Measurements from ENCODE around the gene COMMD6. TPM values are rescaled to one million over a fixed set of nuclear protein-coding genes. Genes with fewer than 3 reads are reported as not detected.

The COMMD6 gene
- total and polyA plus RNA-seq, 9 of the 15 experiments (the other 6 are each of a cell fraction or from before 2014, with no cell fraction given) = 32.6 to 116 (median 65.0) TPM

- Histone ChIP-seq H3K9ac (ENCODE audit: insufficient read depth in 1 of 2, low read depth in 2 of 2, low read length in 2 of 2) (no peak overlapping the region), H2AFZ (ENCODE audit: low read depth, low read length) (no peak overlapping the region), H3K9me3 (replicated peaks; ENCODE audit: control insufficient read depth, insufficient read depth, low read depth, low read length) (no peaks in the 10 kb centered on the region), H3K27ac (ENCODE audit: extremely low read depth, low read depth, low read length) (no peak overlapping the region), H4K20me1 (replicated peaks; ENCODE audit: control insufficient read depth, insufficient read depth, low read length) (no peaks in the 10 kb centered on the region), H3K79me2 (ENCODE audit: control insufficient read depth, insufficient read depth, low read length) (no peaks in the 10 kb centered on the region), H3K9me1 (ENCODE audit: control insufficient read depth, insufficient read depth, low read length) (no peaks in the 10 kb centered on the region), H3K4me2 (ENCODE audit: insufficient read depth, low read length) (no peak overlapping the region), H3K27me3 (ENCODE audit: control insufficient read depth in 2 of 2, insufficient read depth in 2 of 2, low read length in 2 of 2) (no peaks in the 10 kb centered on the region), H3K36me3 (ENCODE audit: control insufficient read depth, insufficient read depth, low read length) (peaks cover 61% of the 10 kb centered on the region), H3K4me3 (no peak overlapping the region), H3K4me1 (replicated peaks in 1 of 2; ENCODE audit: control insufficient read depth in 2 of 2, insufficient read depth in 2 of 2, low read length in 2 of 2) (no peaks in the 10 kb centered on the region; a peak in 1 of 5 replicates)
- intact Hi-C loops (cut with micrococcal nuclease) (no loop called here), in situ Hi-C loops (cut with MboI) (no loop called here)
- no peak for DNase-seq (ENCODE audit: extremely low read depth in 1 of 4, low spot score in 3 of 4)
- no peak for ATAC-seq
- CTCF ChIA-PET (ENCODE audit: low intra/inter-chr PET ratio) = interaction anchor here (0.6 kb wide), 1 partner anchor 19 kb away, joined by 4 read pairs; no protein-coding TSS in a partner anchor
- POLR2A ChIA-PET = no interaction called here
- no TSS peak for BruUV-seq (replicated peaks)
- 67% methylated on average over 1 of the region's 1 CpG for WGBS (ENCODE audit: insufficient coverage, low coverage, missing lambda C conversion rate)
- TF ChIP-seq TCFL5 (CRISPR knock-in tag; conservative IDR thresholded peaks at IDR 0.05) (no peak), HES1 (IDR thresholded peaks at IDR 0.05; ENCODE audit: low read depth) (no peak), ARID3A (IDR thresholded peaks at IDR 0.05; ENCODE audit: borderline replicate concordance, low read depth, low read length) (no peak), ZNF408 (CRISPR knock-in tag; IDR thresholded peaks at IDR 0.05; ENCODE audit: low read depth) (no peak), SRSF1 (IDR thresholded peaks at IDR 0.05; ENCODE audit: low read depth, low read length) (no peak), DLX4 (CRISPR knock-in tag; IDR thresholded peaks at IDR 0.05) (no peak), ZNF584 (CRISPR knock-in tag; IDR thresholded peaks at IDR 0.05; ENCODE audit: low read depth) (no peak), MTF1 (CRISPR knock-in tag; IDR thresholded peaks at IDR 0.05; ENCODE audit: borderline replicate concordance) (no peak), HBP1 (CRISPR knock-in tag; IDR thresholded peaks at IDR 0.05) (no peak), ZNF589 (CRISPR knock-in tag; IDR thresholded peaks at IDR 0.05; ENCODE audit: low read depth) (no peak)
- no peak for FAIRE-seq
Observed at GRCh38 chr13:75569576-75569975, 31.9 kb upstream of the COMMD6 start.

Data from K562 (cell line).